ENCODE measurements around the gene CPHXL. TPM values are rescaled to one million over a fixed set of nuclear protein-coding genes. Genes with fewer than 3 reads are reported as not detected.

The CPHXL gene
- total RNA-seq, 1 donor from 2014 or later = not detected

GRCh38 chr16:75695708-75696107, 30.6 kb downstream of the CPHXL start:
- Mint-ChIP-seq H3K36me3 (ENCODE audit: insufficient read depth) (no peaks in the 10 kb centered on the region), H3K4me1 (ENCODE audit: low read depth) (peaks cover 7% of the 10 kb centered on the region), H3K27ac (no peak overlapping the region), H3K4me3 (ENCODE audit: low read depth) (no peak overlapping the region), H3K9me3 (ENCODE audit: low read depth) (peaks cover 3% of the 10 kb centered on the region), H3K27me3 (no peaks in the 10 kb centered on the region)
- no peak for DNase-seq (ENCODE audit: low spot score, unreplicated experiment)
- peak; percentile 27 for TF ChIP-seq CTCF (IDR thresholded peaks at IDR 0.05; ENCODE audit: unreplicated experiment)

- Mint-ChIP-seq H3K4me3 (ENCODE audit: low read depth) (no peak overlapping the region), H3K27ac (no peak overlapping the region), H3K4me1 (ENCODE audit: low read depth) (peaks cover 6% of the 10 kb centered on the region), H3K36me3 (ENCODE audit: insufficient read depth) (peaks cover 20% of the 10 kb centered on the region), H3K9me3 (ENCODE audit: low read depth) (peaks cover 39% of the 10 kb centered on the region), H3K27me3 (no peaks in the 10 kb centered on the region)
- TF ChIP-seq CTCF (IDR thresholded peaks at IDR 0.05; ENCODE audit: unreplicated experiment) = no peak
- no peak for DNase-seq (ENCODE audit: low spot score, unreplicated experiment)
Measured at GRCh38 chr16:75687361-75687760, 38.9 kb downstream of the CPHXL start.

GRCh38 chr16:75682308-75682707, 44.0 kb downstream of the CPHXL start:
- DNase-seq (ENCODE audit: low spot score, unreplicated experiment) = no peak
- Mint-ChIP-seq H3K27ac (no peak overlapping the region), H3K36me3 (ENCODE audit: insufficient read depth) (peaks cover 21% of the 10 kb centered on the region), H3K9me3 (ENCODE audit: low read depth) (peaks cover 31% of the 10 kb centered on the region), H3K4me1 (ENCODE audit: low read depth) (peaks cover 6% of the 10 kb centered on the region), H3K27me3 (no peaks in the 10 kb centered on the region), H3K4me3 (ENCODE audit: low read depth) (no peak overlapping the region)
- TF ChIP-seq CTCF (IDR thresholded peaks at IDR 0.05; ENCODE audit: unreplicated experiment) = no peak

GRCh38 chr16:75679366-75679765, 46.9 kb downstream of the CPHXL start:
- no peak for DNase-seq (ENCODE audit: low spot score, unreplicated experiment)
- H3K36me3 Mint-ChIP-seq (ENCODE audit: insufficient read depth) = peaks cover 19% of the 10 kb centered on the region
- no peaks in the 10 kb centered on the region for H3K27me3 Mint-ChIP-seq
- peaks cover 23% of the 10 kb centered on the region for H3K9me3 Mint-ChIP-seq (ENCODE audit: low read depth)
- H3K27ac Mint-ChIP-seq = no peak overlapping the region
- H3K4me1 Mint-ChIP-seq (ENCODE audit: low read depth) = peaks cover 6% of the 10 kb centered on the region
- no peak overlapping the region for H3K4me3 Mint-ChIP-seq (ENCODE audit: low read depth)
- TF ChIP-seq CTCF (IDR thresholded peaks at IDR 0.05; ENCODE audit: unreplicated experiment) = no peak

- Mint-ChIP-seq H3K27me3 (no peaks in the 10 kb centered on the region), H3K9me3 (ENCODE audit: low read depth) (peaks cover under 1% of the 10 kb centered on the region), H3K36me3 (ENCODE audit: insufficient read depth) (peaks cover 2% of the 10 kb centered on the region), H3K4me1 (ENCODE audit: low read depth) (peaks cover 6% of the 10 kb centered on the region), H3K27ac (no peak within 1 kb of the TSS), H3K4me3 (ENCODE audit: low read depth) (no peak within 1 kb of the TSS)
- no peak for TF ChIP-seq CTCF (IDR thresholded peaks at IDR 0.05; ENCODE audit: unreplicated experiment)
- no peak for DNase-seq (ENCODE audit: low spot score, unreplicated experiment)
Measured at GRCh38 chr16:75676909-75677308, 49.4 kb downstream of the CPHXL start, which contains the start of gene CPHXL2. Gene CPHXL2, minus strand, starts transcription at chr16:75677009. Its CDS starts 10 bp downstream, at chr16:75676999.
